HCT116 (cell line): ENCODE results near the gene CNTN5. TPM values are rescaled to one million over a fixed set of nuclear protein-coding genes. Genes with fewer than 3 reads are reported as not detected.

ENCODE experiments used
- ATAC-seq: fragments of 200-7000 bp; cut with Tn5 transposase; 2 replicates; pipeline ENCODE4 v1.9.1; 2020; ENCODE audit warnings: mild to moderate bottlenecking, moderate library complexity
- BruUV-seq: library from RNA; stranded (reverse); fragments of 400-500 nt; replicated peaks from 2 replicates; lab custom pipeline; 2021; lab: Mats Ljungman, UMichigan
- CTCF ChIA-PET: fragments of 300-600 bp; sonication (Branson Sonifier 250); formaldehyde crosslinking; loops from one replicate; lab custom pipeline; 2021; ENCODE audit warnings: antibody characterized with exemption; lab: Charles Lee
- POLR2A ChIA-PET: fragments of 300-600, 350-600 bp; sonication (Branson Sonifier 250); formaldehyde crosslinking; loops from one replicate; lab custom pipeline; 2021; ENCODE audit warnings: antibody characterized with exemption; lab: Charles Lee
- RAD21 ChIA-PET, 2 experiments: fragments of 300-600 bp; sonication (Branson Sonifier 250); formaldehyde crosslinking; loops; one replicate each; lab custom pipeline; 2023; ENCODE audit warnings: low total read pairs in 2 of 2; ENCODE audit not compliant: uncharacterized antibody in 2 of 2, unreplicated experiment in 2 of 2, low non-redundant PET in 1 of 2; lab: Charles Lee
- DNase-seq: peaks from one replicate; pipeline ENCODE4 v3.0.0-alpha.2; 2010; ENCODE audit warnings: low read depth, low spot score
- H2AFZ ChIP-seq: fragments of 200-600 bp; shearing (Covaris generic), sonication (generic); 2 replicates; pipeline ENCODE4 v1.6.1; 2017; ENCODE audit warnings: low read depth, mixed run types, mixed read lengths, antibody characterized with exemption, low read length; ENCODE audit not compliant: poor library complexity, severe bottlenecking
- H3K27ac ChIP-seq: 2 replicates; pipeline ENCODE4 v1.5.1; 2012; ENCODE audit warnings: low read depth, low read length
- H3K27me3 ChIP-seq: fragments of 200-600 bp; sonication (generic); 2 replicates; pipeline ENCODE4 v1.6.1; 2016; ENCODE audit warnings: mixed run types, low read length, mixed read lengths; ENCODE audit not compliant: insufficient read depth
- H3K36me3 ChIP-seq, 2 experiments: fragments of 200-500 bp in 1 of 2; fragments of 200-600 bp in 1 of 2; sonication (Bioruptor generic) in 1 of 2; sonication (generic) in 1 of 2; 2 replicates each; pipeline versions ENCODE4 v1.5.1 to v1.6.1; 2014 to 2016; ENCODE audit warnings: low read length in 2 of 2, inconsistent platforms in 1 of 2, mixed read lengths in 1 of 2, mixed run types in 1 of 2; ENCODE audit not compliant: insufficient read depth in 2 of 2, control insufficient read depth in 1 of 2
- H3K4me1 ChIP-seq, 2 experiments: fragments of 200-600 bp in 1 of 2; sonication (generic) in 1 of 2; 2 replicates each; pipeline versions ENCODE4 v1.5.1 to v1.6.1; 2012 to 2017; ENCODE audit warnings: low read length in 2 of 2, inconsistent platforms in 1 of 2, mild to moderate bottlenecking in 1 of 2, mixed read lengths in 1 of 2, mixed run types in 1 of 2, moderate library complexity in 1 of 2; ENCODE audit not compliant: insufficient read depth in 2 of 2, control insufficient read depth in 1 of 2
- H3K4me2 ChIP-seq: fragments of 200-600 bp; sonication (generic); 2 replicates; pipeline ENCODE4 v1.6.1; 2017; ENCODE audit warnings: mixed run types, low read length, mixed read lengths
- H3K4me3 ChIP-seq, 2 experiments: fragments of 200-600 bp in 1 of 2; sonication (generic) in 1 of 2; replicated peaks in 1 of 2; 2 replicates each; pipeline ENCODE4 v1.5.1; 2011 to 2016; ENCODE audit warnings: low read length in 2 of 2, control low read depth in 1 of 2, low read depth in 1 of 2, mild to moderate bottlenecking in 1 of 2, mixed read lengths in 1 of 2, mixed run types in 1 of 2
- H3K79me2 ChIP-seq: fragments of 200-600 bp; sonication (generic); 2 replicates; pipeline ENCODE4 v1.6.1; 2017; ENCODE audit warnings: mild to moderate bottlenecking, mixed run types, low read length, moderate library complexity, mixed read lengths; ENCODE audit not compliant: insufficient read depth
- H3K9ac ChIP-seq: fragments of 200-600 bp; sonication (generic); 2 replicates; pipeline ENCODE4 v1.6.1; 2016; ENCODE audit warnings: low read length, mixed read lengths
- H3K9me2 ChIP-seq: fragments of 200-600 bp; sonication (generic), shearing (Covaris generic); 2 replicates; pipeline ENCODE4 v1.6.1; 2017; ENCODE audit warnings: mixed run types, mild to moderate bottlenecking, moderate library complexity; ENCODE audit not compliant: insufficient read depth
- H3K9me3 ChIP-seq, 2 experiments: fragments of 200-500 bp in 1 of 2; fragments of 200-600 bp in 1 of 2; sonication (Bioruptor generic) in 1 of 2; sonication (generic) in 1 of 2; 2 replicates each; pipeline ENCODE4 v1.6.1; 2014 to 2017; ENCODE audit warnings: low read length in 2 of 2, mixed read lengths in 2 of 2, inconsistent platforms in 1 of 2, low read depth in 1 of 2, mild to moderate bottlenecking in 1 of 2, mixed run types in 1 of 2, moderate library complexity in 1 of 2; ENCODE audit not compliant: control insufficient read depth in 1 of 2, insufficient read depth in 1 of 2
- H4K20me1 ChIP-seq: fragments of 200-600 bp; sonication (generic), shearing (Covaris generic); 2 replicates; pipeline ENCODE4 v1.6.1; 2017; ENCODE audit warnings: mixed run types, mild to moderate bottlenecking, moderate library complexity; ENCODE audit not compliant: insufficient read depth
- CEBPB ChIP-seq: IDR thresholded peaks from 2 replicates; pipeline ENCODE4 v1.6.1; 2012; ENCODE audit warnings: low read depth
- EGR1 ChIP-seq: IDR thresholded peaks from 2 replicates; pipeline ENCODE4 v1.6.1; 2012; ENCODE audit warnings: low read depth
- ELF1 ChIP-seq: IDR thresholded peaks from 2 replicates; pipeline ENCODE4 v1.6.1; 2012; ENCODE audit warnings: low read depth, borderline replicate concordance
- FOSL1 ChIP-seq: IDR thresholded peaks from 2 replicates; pipeline ENCODE4 v1.6.1; 2012; ENCODE audit warnings: low read depth
- POLR2A ChIP-seq: IDR thresholded peaks from 2 replicates; pipeline ENCODE4 v1.7.0; 2011; ENCODE audit warnings: borderline replicate concordance; ENCODE audit not compliant: insufficient read depth, insufficient read length; ENCODE audit errors: extremely low read depth
- POLR2AphosphoS5 ChIP-seq: IDR thresholded peaks from 2 replicates; pipeline ENCODE4 v1.6.1; 2011; ENCODE audit warnings: mild to moderate bottlenecking, low read depth, low read length, moderate library complexity
- RAD21 ChIP-seq: IDR thresholded peaks from 2 replicates; pipeline ENCODE4 v1.6.1; 2012; ENCODE audit warnings: low read depth, mild to moderate bottlenecking
- SIN3A ChIP-seq: IDR thresholded peaks from 2 replicates; pipeline ENCODE4 v1.6.1; 2012; ENCODE audit warnings: low read depth
- SRF ChIP-seq: IDR thresholded peaks from 2 replicates; pipeline ENCODE4 v1.6.1; 2012; ENCODE audit warnings: low read depth
- TCF7L2 ChIP-seq: IDR thresholded peaks from 2 replicates; pipeline ENCODE4 v1.7.0; 2011; ENCODE audit warnings: borderline replicate concordance, inconsistent platforms; ENCODE audit not compliant: insufficient read depth, insufficient read length; ENCODE audit errors: extremely low read depth
- YY1 ChIP-seq: IDR thresholded peaks from 2 replicates; pipeline ENCODE4 v1.6.1; 2011; ENCODE audit warnings: low read length, low read depth, moderate library complexity, mild to moderate bottlenecking; ENCODE audit not compliant: insufficient replicate concordance; ENCODE audit errors: extremely low read depth
- ZFX ChIP-seq: fragments of 450-650 bp; IDR thresholded peaks from 2 replicates; pipeline ENCODE4 v1.6.1; 2017
- ZNF274 ChIP-seq: fragments of 200-500 bp; sonication (Bioruptor generic); IDR thresholded peaks from 2 replicates; pipeline ENCODE4 v1.6.1; 2014; ENCODE audit warnings: mild to moderate bottlenecking, low read depth, low read length, inconsistent platforms
- intact Hi-C: fragments of 100-400 bp; cut with micrococcal nuclease; formaldehyde crosslinking; loops from 2 replicates; pipeline ENCODE4 v1.10.0; 2022
- total RNA-seq: library from RNA; stranded (reverse); gene quantifications from one replicate; pipeline ENCODE4 v1.2.1, GENCODE V29; 2021; ENCODE audit not compliant: unreplicated experiment
- TF ChIP-seq, protein P1 (sequence below): IDR thresholded peaks from 2 replicates; pipeline ENCODE4 v1.6.1; 2012
- TF ChIP-seq, protein P2 (sequence below): IDR thresholded peaks from 2 replicates; pipeline ENCODE4 v1.6.1; 2011; ENCODE audit warnings: mild to moderate bottlenecking, low read length, moderate library complexity; ENCODE audit not compliant: insufficient replicate concordance; ENCODE audit errors: extremely low read depth
- TF ChIP-seq, protein P3 (sequence below): IDR thresholded peaks from 2 replicates; pipeline ENCODE4 v1.6.1; 2012; ENCODE audit warnings: low read depth

The CNTN5 gene
- total RNA-seq, 1 experiment from 2014 or later, result not detected

DNA sequence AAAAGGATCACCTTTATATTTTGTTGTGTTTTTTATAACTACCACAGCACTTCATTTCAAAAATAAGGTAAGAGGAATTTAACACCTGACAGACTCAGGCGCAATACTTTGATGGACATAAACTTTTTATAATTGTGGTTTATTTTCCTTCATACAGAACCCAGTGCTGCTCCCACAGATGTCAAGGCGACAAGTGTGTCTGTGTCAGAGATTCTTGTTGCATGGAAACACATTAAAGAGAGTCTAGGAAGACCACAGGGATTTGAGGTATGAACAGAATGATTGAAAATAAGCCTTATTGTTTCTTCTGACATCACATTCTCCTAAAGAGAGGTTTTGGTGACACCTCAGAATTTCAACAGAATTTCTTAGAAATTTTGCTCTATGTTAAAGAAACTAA lies 1287.5 kb downstream of the CNTN5 start:
- Histone ChIP-seq H3K4me3 (no peak overlapping the region), H3K9ac (no peak overlapping the region), H3K36me3 (no peaks in the 10 kb centered on the region), H3K27ac (no peak overlapping the region), H4K20me1 (no peaks in the 10 kb centered on the region), H3K9me3 (no peaks in the 10 kb centered on the region), H2AFZ (no peak overlapping the region), H3K9me2 (no peaks in the 10 kb centered on the region), H3K79me2 (no peaks in the 10 kb centered on the region), H3K27me3 (no peaks in the 10 kb centered on the region), H3K4me2 (no peak overlapping the region), H3K4me1 (no peaks in the 10 kb centered on the region)
- CTCF ChIA-PET, result no interaction called here
- TF ChIP-seq POLR2A (no peak), CEBPB (no peak), POLR2AphosphoS5 (no peak), ELF1 (no peak), SRF (no peak), SIN3A (no peak), ZFX (no peak), FOSL1 (no peak), EGR1 (no peak), RAD21 (no peak), TCF7L2 (no peak), ZNF274 (no peak), YY1 (no peak)
- TF ChIP-seq, protein P1, sequence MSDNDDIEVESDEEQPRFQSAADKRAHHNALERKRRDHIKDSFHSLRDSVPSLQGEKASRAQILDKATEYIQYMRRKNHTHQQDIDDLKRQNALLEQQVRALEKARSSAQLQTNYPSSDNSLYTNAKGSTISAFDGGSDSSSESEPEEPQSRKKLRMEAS, result no peak
- TF ChIP-seq, protein P2, sequence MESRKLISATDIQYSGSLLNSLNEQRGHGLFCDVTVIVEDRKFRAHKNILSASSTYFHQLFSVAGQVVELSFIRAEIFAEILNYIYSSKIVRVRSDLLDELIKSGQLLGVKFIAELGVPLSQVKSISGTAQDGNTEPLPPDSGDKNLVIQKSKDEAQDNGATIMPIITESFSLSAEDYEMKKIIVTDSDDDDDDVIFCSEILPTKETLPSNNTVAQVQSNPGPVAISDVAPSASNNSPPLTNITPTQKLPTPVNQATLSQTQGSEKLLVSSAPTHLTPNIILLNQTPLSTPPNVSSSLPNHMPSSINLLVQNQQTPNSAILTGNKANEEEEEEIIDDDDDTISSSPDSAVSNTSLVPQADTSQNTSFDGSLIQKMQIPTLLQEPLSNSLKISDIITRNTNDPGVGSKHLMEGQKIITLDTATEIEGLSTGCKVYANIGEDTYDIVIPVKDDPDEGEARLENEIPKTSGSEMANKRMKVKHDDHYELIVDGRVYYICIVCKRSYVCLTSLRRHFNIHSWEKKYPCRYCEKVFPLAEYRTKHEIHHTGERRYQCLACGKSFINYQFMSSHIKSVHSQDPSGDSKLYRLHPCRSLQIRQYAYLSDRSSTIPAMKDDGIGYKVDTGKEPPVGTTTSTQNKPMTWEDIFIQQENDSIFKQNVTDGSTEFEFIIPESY, result no peak
- TF ChIP-seq, protein P3, sequence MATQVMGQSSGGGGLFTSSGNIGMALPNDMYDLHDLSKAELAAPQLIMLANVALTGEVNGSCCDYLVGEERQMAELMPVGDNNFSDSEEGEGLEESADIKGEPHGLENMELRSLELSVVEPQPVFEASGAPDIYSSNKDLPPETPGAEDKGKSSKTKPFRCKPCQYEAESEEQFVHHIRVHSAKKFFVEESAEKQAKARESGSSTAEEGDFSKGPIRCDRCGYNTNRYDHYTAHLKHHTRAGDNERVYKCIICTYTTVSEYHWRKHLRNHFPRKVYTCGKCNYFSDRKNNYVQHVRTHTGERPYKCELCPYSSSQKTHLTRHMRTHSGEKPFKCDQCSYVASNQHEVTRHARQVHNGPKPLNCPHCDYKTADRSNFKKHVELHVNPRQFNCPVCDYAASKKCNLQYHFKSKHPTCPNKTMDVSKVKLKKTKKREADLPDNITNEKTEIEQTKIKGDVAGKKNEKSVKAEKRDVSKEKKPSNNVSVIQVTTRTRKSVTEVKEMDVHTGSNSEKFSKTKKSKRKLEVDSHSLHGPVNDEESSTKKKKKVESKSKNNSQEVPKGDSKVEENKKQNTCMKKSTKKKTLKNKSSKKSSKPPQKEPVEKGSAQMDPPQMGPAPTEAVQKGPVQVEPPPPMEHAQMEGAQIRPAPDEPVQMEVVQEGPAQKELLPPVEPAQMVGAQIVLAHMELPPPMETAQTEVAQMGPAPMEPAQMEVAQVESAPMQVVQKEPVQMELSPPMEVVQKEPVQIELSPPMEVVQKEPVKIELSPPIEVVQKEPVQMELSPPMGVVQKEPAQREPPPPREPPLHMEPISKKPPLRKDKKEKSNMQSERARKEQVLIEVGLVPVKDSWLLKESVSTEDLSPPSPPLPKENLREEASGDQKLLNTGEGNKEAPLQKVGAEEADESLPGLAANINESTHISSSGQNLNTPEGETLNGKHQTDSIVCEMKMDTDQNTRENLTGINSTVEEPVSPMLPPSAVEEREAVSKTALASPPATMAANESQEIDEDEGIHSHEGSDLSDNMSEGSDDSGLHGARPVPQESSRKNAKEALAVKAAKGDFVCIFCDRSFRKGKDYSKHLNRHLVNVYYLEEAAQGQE, result no peak
- intact Hi-C loops, result no loop called here
- POLR2A ChIA-PET, result no interaction called here
- no peak for ATAC-seq
- no peak for DNase-seq
- RAD21 ChIA-PET, result no interaction called here
- BruUV-seq, result no TSS peak
